Stimulated activated CD8-positive, alpha-beta memory T cell treated with anti-CD3 and anti-CD28 coated beads, Interleukin-15, amount 100 ng/mL, for 4 hours (primary cell): Measurements from ENCODE around the gene CAMKMT.
A peak's percentile ranks its signal among the peaks of the same experiment; 100 is the strongest.

ENCODE experiments used
- DNase-seq, 2 donors: peaks; one replicate each; pipeline ENCODE4 v3.0.0-alpha.2; 2020; ENCODE audit warnings: low read depth in 2 of 2

CAMKMT gene

GRCh38 chr2:44361330-44362206, at the start of gene CAMKMT, which contains the start of gene PREPL:
Gene CAMKMT, plus strand, starts transcription at chr2:44361947.
Gene PREPL, minus strand, starts transcription at chr2:44361494. Its CDS starts 15,152 bp downstream, at chr2:44346342.
- peak; percentile 95 to 97 for DNase-seq

GRCh38 chr2:44314362-44314761, 47.4 kb upstream of the CAMKMT start:
- no peak for DNase-seq

- DNase-seq, result no peak
These were observed 45.8 kb upstream of the CAMKMT start for GRCh38 chr2:44315945-44316344.

GRCh38 chr2:44320832-44321231, 40.9 kb upstream of the CAMKMT start:
- no peak for DNase-seq

GRCh38 chr2:44321360-44321759, 40.4 kb upstream of the CAMKMT start:
- no peak for DNase-seq

- no peak for DNase-seq
These were observed 36.7 kb upstream of the CAMKMT start for GRCh38 chr2:44324971-44325426.

- no peak for DNase-seq
These were observed 35.9 kb upstream of the CAMKMT start for GRCh38 chr2:44325897-44326296.

GRCh38 chr2:44326548-44327264, 35.0 kb upstream of the CAMKMT start:
- DNase-seq, result no peak

GRCh38 chr2:44328750-44329149, 33.0 kb upstream of the CAMKMT start:
- no peak for DNase-seq

- no peak for DNase-seq
These were observed 32.4 kb upstream of the CAMKMT start for GRCh38 chr2:44329343-44329742.

- DNase-seq, result no peak
These were observed 30.9 kb upstream of the CAMKMT start for GRCh38 chr2:44330801-44331200.

GRCh38 chr2:44333994-44334393, 27.8 kb upstream of the CAMKMT start:
- DNase-seq, result no peak

GRCh38 chr2:44335806-44336538, 25.8 kb upstream of the CAMKMT start:
- no peak for DNase-seq

- no peak for DNase-seq
These were observed 18.9 kb upstream of the CAMKMT start for GRCh38 chr2:44342854-44343253.

- no peak for DNase-seq
These were observed 14.2 kb upstream of the CAMKMT start for GRCh38 chr2:44347526-44347925.

GRCh38 chr2:44348400-44348799, 13.3 kb upstream of the CAMKMT start:
- no peak for DNase-seq

- no peak for DNase-seq
These were observed 12.2 kb upstream of the CAMKMT start for GRCh38 chr2:44349506-44349905.

GRCh38 chr2:44351088-44351487, 10.7 kb upstream of the CAMKMT start:
- DNase-seq, result no peak

- no peak for DNase-seq
These were observed 10.1 kb upstream of the CAMKMT start for GRCh38 chr2:44351676-44352075.

GRCh38 chr2:44352510-44352909, 9.2 kb upstream of the CAMKMT start:
- no peak for DNase-seq

GRCh38 chr2:44354761-44355160, 7.0 kb upstream of the CAMKMT start:
- no peak for DNase-seq

GRCh38 chr2:44358503-44358902, 3.2 kb upstream of the CAMKMT start:
- DNase-seq, result no peak
